ENCODE results near the gene CEP85.

CEP85 gene

GRCh38 chr1:26237230-26237966 lies 3.4 kb downstream of the CEP85 start:
- TF ChIP-seq CTCF (IDR thresholded peaks at IDR 0.05; ENCODE audit: control insufficient read depth, extremely low read depth, insufficient read depth): no peak
- no peak for DNase-seq (ENCODE audit: low read depth)
- no peak overlapping the region for H3K4me3 ChIP-seq (ENCODE audit: low read depth, low read length)

- no peak for TF ChIP-seq CTCF (IDR thresholded peaks at IDR 0.05; ENCODE audit: control insufficient read depth, extremely low read depth, insufficient read depth)
- no peak overlapping the region for H3K4me3 ChIP-seq (ENCODE audit: low read depth, low read length)
- no peak for DNase-seq (ENCODE audit: low read depth)
Measured at GRCh38 chr1:26239936-26240335, 5.9 kb downstream of the CEP85 start.

GRCh38 chr1:26252718-26253117 lies 18.7 kb downstream of the CEP85 start:
- no peak overlapping the region for H3K4me3 ChIP-seq (ENCODE audit: low read depth, low read length)
- no peak for DNase-seq (ENCODE audit: low read depth)
- no peak for TF ChIP-seq CTCF (IDR thresholded peaks at IDR 0.05; ENCODE audit: control insufficient read depth, extremely low read depth, insufficient read depth)

- no peak for DNase-seq (ENCODE audit: low read depth)
- TF ChIP-seq CTCF (IDR thresholded peaks at IDR 0.05; ENCODE audit: control insufficient read depth, extremely low read depth, insufficient read depth): no peak
- H3K4me3 ChIP-seq (ENCODE audit: low read depth, low read length): no peak overlapping the region
Measured at GRCh38 chr1:26254404-26254803, 20.4 kb downstream of the CEP85 start.

- TF ChIP-seq CTCF (IDR thresholded peaks at IDR 0.05; ENCODE audit: control insufficient read depth, extremely low read depth, insufficient read depth): no peak
- DNase-seq (ENCODE audit: low read depth): no peak
- H3K4me3 ChIP-seq (ENCODE audit: low read depth, low read length): no peak overlapping the region
Measured at GRCh38 chr1:26257222-26257621, 23.2 kb downstream of the CEP85 start.

GRCh38 chr1:26259005-26259404 lies 25.0 kb downstream of the CEP85 start:
- DNase-seq (ENCODE audit: low read depth): no peak
- H3K4me3 ChIP-seq (ENCODE audit: low read depth, low read length): no peak overlapping the region
- no peak for TF ChIP-seq CTCF (IDR thresholded peaks at IDR 0.05; ENCODE audit: control insufficient read depth, extremely low read depth, insufficient read depth)

GRCh38 chr1:26259578-26259977 lies 25.6 kb downstream of the CEP85 start:
- no peak for TF ChIP-seq CTCF (IDR thresholded peaks at IDR 0.05; ENCODE audit: control insufficient read depth, extremely low read depth, insufficient read depth)
- no peak for DNase-seq (ENCODE audit: low read depth)
- no peak overlapping the region for H3K4me3 ChIP-seq (ENCODE audit: low read depth, low read length)

Measured in LNCaP clone FGC (cell line).